Spinal cord (tissue), 10 donors: ENCODE data around the gene RIPOR3. TPM values are rescaled to one million over a fixed set of nuclear protein-coding genes. Genes with fewer than 3 reads are reported as not detected.
A peak's percentile ranks its signal among the peaks of the same experiment; 100 is the strongest.

Experiments used
- DNase-seq, 6 donors: peaks; one replicate each; pipeline versions ENCODE4 v3.0.0 to v3.0.0-alpha.2; 2013 to 2015; ENCODE audit warnings: low spot score in 6 of 6, low read depth in 4 of 6
- H3K27ac ChIP-seq: one replicate; pipeline ENCODE4 v1.5.1; 2013; ENCODE audit warnings: low read depth, low read length, control low read depth
- H3K27me3 ChIP-seq: one replicate; pipeline ENCODE4 v1.6.1; 2013; ENCODE audit warnings: low read length; ENCODE audit not compliant: control insufficient read depth, insufficient read depth
- H3K36me3 ChIP-seq: one replicate; pipeline ENCODE4 v1.6.1; 2013; ENCODE audit warnings: low read length; ENCODE audit not compliant: control insufficient read depth, insufficient read depth
- H3K4me1 ChIP-seq: one replicate; pipeline ENCODE4 v1.6.1; 2013; ENCODE audit warnings: low read length; ENCODE audit not compliant: control insufficient read depth, insufficient read depth
- H3K4me3 ChIP-seq: one replicate; pipeline ENCODE4 v1.5.1; 2013; ENCODE audit warnings: low read depth, low read length, control low read depth
- H3K9me3 ChIP-seq: one replicate; pipeline ENCODE4 v1.6.1; 2013; ENCODE audit warnings: low read length; ENCODE audit not compliant: control insufficient read depth, insufficient read depth
- WGBS: methylation state at CpG from one replicate; pipeline ENCODE4 v1.1.5; 2013; ENCODE audit warnings: missing lambda C conversion rate; ENCODE audit not compliant: insufficient coverage; 5-methylcytosine and 5-hydroxymethylcytosine counted together
- polyA plus RNA-seq, 2 donors: library from polyadenylated mRNA; unstranded; fragments of 120-200 nt; gene quantifications; one replicate each; pipeline ENCODE4 v1.2.1, GENCODE V29; 2013; ENCODE audit not compliant: insufficient read length in 2 of 2
- total RNA-seq, 2 donors: library from RNA; depleted of rRNA in 1 of 2; stranded (reverse); fragments of 120-200 nt in 1 of 2; fragments of >200 nt in 1 of 2; gene quantifications; one replicate each; pipeline versions ENCODE4 v1.2.3 to v1.2.4, GENCODE V29; 2013 to 2014
- donor health status: healthy.

Gene RIPOR3
- total and polyA plus RNA-seq, 4 donors = 2.7 to 9.3 (median 7.0) TPM

GRCh38 chr20:50730765-50731054 lies 39.4 kb upstream of the RIPOR3 start:
- Histone ChIP-seq H3K36me3 (no peaks in the 10 kb centered on the region), H3K4me3 (peak overlapping the region; percentile 69), H3K27me3 (peaks cover 2% of the 10 kb centered on the region), H3K9me3 (no peaks in the 10 kb centered on the region), H3K27ac (peak overlapping the region; percentile 69), H3K4me1 (peaks cover 21% of the 10 kb centered on the region)
- no peak for DNase-seq
- WGBS = under 1% methylated on average over 33 of the region's 35 CpGs

- Histone ChIP-seq H3K4me1 (peaks cover 21% of the 10 kb centered on the region), H3K27ac (peak overlapping the region; percentile 69), H3K27me3 (peaks cover 2% of the 10 kb centered on the region), H3K4me3 (peak overlapping the region; percentile 69), H3K9me3 (no peaks in the 10 kb centered on the region), H3K36me3 (no peaks in the 10 kb centered on the region)
- no peak for DNase-seq
- WGBS = 31% methylated on average over 18 of the region's 21 CpGs
These were observed 38.8 kb upstream of the RIPOR3 start for GRCh38 chr20:50729901-50730764.

- Histone ChIP-seq H3K9me3 (no peaks in the 10 kb centered on the region), H3K27ac (no peak overlapping the region), H3K36me3 (no peaks in the 10 kb centered on the region), H3K4me1 (peaks cover 30% of the 10 kb centered on the region), H3K27me3 (peaks cover 2% of the 10 kb centered on the region), H3K4me3 (no peak overlapping the region)
- DNase-seq = no peak
- WGBS = 84% methylated on average over 2 of the region's 11 CpGs
These were observed 37.9 kb upstream of the RIPOR3 start for GRCh38 chr20:50728981-50729874.

GRCh38 chr20:50728486-50728980 lies 37.2 kb upstream of the RIPOR3 start:
- H3K4me3 ChIP-seq = no peak overlapping the region
- no peak for DNase-seq
- 100% methylated on average over 2 of the region's 4 CpGs for WGBS
- H3K9me3 ChIP-seq = no peaks in the 10 kb centered on the region
- no peak overlapping the region for H3K27ac ChIP-seq
- H3K36me3 ChIP-seq = no peaks in the 10 kb centered on the region
- H3K27me3 ChIP-seq = peaks cover 2% of the 10 kb centered on the region
- H3K4me1 ChIP-seq = peaks cover 31% of the 10 kb centered on the region

GRCh38 chr20:50727792-50728485 lies 36.6 kb upstream of the RIPOR3 start:
- Histone ChIP-seq H3K4me1 (peaks cover 28% of the 10 kb centered on the region), H3K4me3 (no peak overlapping the region), H3K27me3 (peaks cover 2% of the 10 kb centered on the region), H3K36me3 (no peaks in the 10 kb centered on the region), H3K9me3 (no peaks in the 10 kb centered on the region), H3K27ac (no peak overlapping the region)
- peak in 1 of 6 donors; percentile 62 for DNase-seq
- WGBS = 81% methylated on average over 7 of the region's 8 CpGs

GRCh38 chr20:50726955-50727791 lies 35.8 kb upstream of the RIPOR3 start:
- H3K27me3 ChIP-seq = no peaks in the 10 kb centered on the region
- H3K36me3 ChIP-seq = no peaks in the 10 kb centered on the region
- H3K27ac ChIP-seq = no peak overlapping the region
- H3K4me3 ChIP-seq = no peak overlapping the region
- peaks cover 24% of the 10 kb centered on the region for H3K4me1 ChIP-seq
- WGBS = 100% methylated on average over 1 of the region's 4 CpGs
- H3K9me3 ChIP-seq = no peaks in the 10 kb centered on the region
- DNase-seq = no peak

- DNase-seq = no peak
- Histone ChIP-seq H3K27me3 (no peaks in the 10 kb centered on the region), H3K36me3 (no peaks in the 10 kb centered on the region), H3K4me1 (peaks cover 19% of the 10 kb centered on the region), H3K4me3 (no peak overlapping the region), H3K9me3 (no peaks in the 10 kb centered on the region), H3K27ac (no peak overlapping the region)
- 97% methylated on average over 9 of the region's 10 CpGs for WGBS
These were observed 34.3 kb upstream of the RIPOR3 start for GRCh38 chr20:50725724-50726005.

GRCh38 chr20:50724851-50725723 lies 33.7 kb upstream of the RIPOR3 start:
- Histone ChIP-seq H3K27ac (no peak overlapping the region), H3K4me1 (peaks cover 14% of the 10 kb centered on the region), H3K4me3 (no peak overlapping the region), H3K27me3 (no peaks in the 10 kb centered on the region), H3K36me3 (no peaks in the 10 kb centered on the region), H3K9me3 (no peaks in the 10 kb centered on the region)
- 41% methylated on average over 11 of the region's 14 CpGs for WGBS
- peak in 1 of 6 donors; percentile 43 for DNase-seq
